PFSK-1 (cell line): ENCODE results near the gene ERGIC3.

Experiments used
- FOXP2 ChIP-seq: optimal IDR thresholded peaks from 2 replicates; pipeline ENCODE3; 2011; ENCODE audit warnings: borderline replicate concordance, control low read depth, inconsistent platforms; ENCODE audit not compliant: insufficient read depth; ENCODE audit errors: extremely low read length, extremely low read depth
- POLR2AphosphoS5 ChIP-seq: IDR thresholded peaks from 2 replicates; pipeline ENCODE4 v1.6.1; 2012; ENCODE audit warnings: low read depth, mild to moderate bottlenecking, control low read depth, low read length, moderate library complexity
- SIN3A ChIP-seq: IDR thresholded peaks from 2 replicates; pipeline ENCODE4 v1.6.1; 2012; ENCODE audit warnings: mild to moderate bottlenecking, low read length, moderate library complexity, borderline replicate concordance; ENCODE audit not compliant: insufficient read depth
- TAF1 ChIP-seq: IDR thresholded peaks from 2 replicates; pipeline ENCODE4 v1.6.1; 2012; ENCODE audit warnings: low read length, control low read depth, borderline replicate concordance; ENCODE audit not compliant: insufficient read depth
- TF ChIP-seq, protein P1 (sequence below), 2 experiments: IDR thresholded peaks; 2 replicates each; pipeline versions ENCODE4 v1.6.1 to v1.8.0; 2011 to 2012; ENCODE audit warnings: low read depth in 2 of 2, low read length in 2 of 2, control low read depth in 1 of 2, inconsistent platforms in 1 of 2, mild to moderate bottlenecking in 1 of 2, moderate library complexity in 1 of 2; ENCODE audit not compliant: insufficient read depth in 1 of 2

Gene ERGIC3

DNA sequence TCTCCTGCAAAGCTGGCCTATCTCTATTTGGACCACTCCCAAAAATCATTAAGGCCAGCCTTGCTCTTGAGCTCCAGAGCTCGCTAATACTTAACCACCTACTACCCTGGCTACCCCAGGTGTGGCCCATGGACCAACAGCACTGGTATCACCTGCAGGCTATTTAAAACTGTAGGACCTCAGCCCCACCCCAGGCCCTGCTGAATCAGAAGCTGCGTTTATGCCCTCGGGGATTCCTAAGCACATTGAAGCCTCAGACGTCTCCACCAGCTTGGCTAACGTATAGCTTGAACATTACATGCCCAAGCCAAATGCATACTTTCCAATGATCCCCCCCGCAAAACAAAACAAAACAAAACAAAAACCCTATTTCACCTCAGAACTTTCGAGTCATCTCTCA, 54.0 kb downstream of the ERGIC3 start:
- TF ChIP-seq SIN3A = no peak

- TF ChIP-seq, protein P1, sequence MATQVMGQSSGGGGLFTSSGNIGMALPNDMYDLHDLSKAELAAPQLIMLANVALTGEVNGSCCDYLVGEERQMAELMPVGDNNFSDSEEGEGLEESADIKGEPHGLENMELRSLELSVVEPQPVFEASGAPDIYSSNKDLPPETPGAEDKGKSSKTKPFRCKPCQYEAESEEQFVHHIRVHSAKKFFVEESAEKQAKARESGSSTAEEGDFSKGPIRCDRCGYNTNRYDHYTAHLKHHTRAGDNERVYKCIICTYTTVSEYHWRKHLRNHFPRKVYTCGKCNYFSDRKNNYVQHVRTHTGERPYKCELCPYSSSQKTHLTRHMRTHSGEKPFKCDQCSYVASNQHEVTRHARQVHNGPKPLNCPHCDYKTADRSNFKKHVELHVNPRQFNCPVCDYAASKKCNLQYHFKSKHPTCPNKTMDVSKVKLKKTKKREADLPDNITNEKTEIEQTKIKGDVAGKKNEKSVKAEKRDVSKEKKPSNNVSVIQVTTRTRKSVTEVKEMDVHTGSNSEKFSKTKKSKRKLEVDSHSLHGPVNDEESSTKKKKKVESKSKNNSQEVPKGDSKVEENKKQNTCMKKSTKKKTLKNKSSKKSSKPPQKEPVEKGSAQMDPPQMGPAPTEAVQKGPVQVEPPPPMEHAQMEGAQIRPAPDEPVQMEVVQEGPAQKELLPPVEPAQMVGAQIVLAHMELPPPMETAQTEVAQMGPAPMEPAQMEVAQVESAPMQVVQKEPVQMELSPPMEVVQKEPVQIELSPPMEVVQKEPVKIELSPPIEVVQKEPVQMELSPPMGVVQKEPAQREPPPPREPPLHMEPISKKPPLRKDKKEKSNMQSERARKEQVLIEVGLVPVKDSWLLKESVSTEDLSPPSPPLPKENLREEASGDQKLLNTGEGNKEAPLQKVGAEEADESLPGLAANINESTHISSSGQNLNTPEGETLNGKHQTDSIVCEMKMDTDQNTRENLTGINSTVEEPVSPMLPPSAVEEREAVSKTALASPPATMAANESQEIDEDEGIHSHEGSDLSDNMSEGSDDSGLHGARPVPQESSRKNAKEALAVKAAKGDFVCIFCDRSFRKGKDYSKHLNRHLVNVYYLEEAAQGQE (IDR thresholded peaks at IDR 0.05; ENCODE audit: insufficient read depth in 1 of 2, low read depth in 2 of 2, low read length in 2 of 2) = no peak
- no peak for TF ChIP-seq POLR2AphosphoS5
- no peak for TF ChIP-seq TAF1
- no peak for TF ChIP-seq SIN3A
- no peak for TF ChIP-seq FOXP2
Observed at GRCh38 chr20:35597186-35597585, 55.3 kb downstream of the ERGIC3 start.

GRCh38 chr20:35598476-35598875, 56.6 kb downstream of the ERGIC3 start:
- TF ChIP-seq, protein P1 (IDR thresholded peaks at IDR 0.05; ENCODE audit: insufficient read depth in 1 of 2, low read depth in 2 of 2, low read length in 2 of 2) = no peak
- TF ChIP-seq FOXP2 (no peak), SIN3A (no peak), POLR2AphosphoS5 (no peak), TAF1 (no peak)

DNA sequence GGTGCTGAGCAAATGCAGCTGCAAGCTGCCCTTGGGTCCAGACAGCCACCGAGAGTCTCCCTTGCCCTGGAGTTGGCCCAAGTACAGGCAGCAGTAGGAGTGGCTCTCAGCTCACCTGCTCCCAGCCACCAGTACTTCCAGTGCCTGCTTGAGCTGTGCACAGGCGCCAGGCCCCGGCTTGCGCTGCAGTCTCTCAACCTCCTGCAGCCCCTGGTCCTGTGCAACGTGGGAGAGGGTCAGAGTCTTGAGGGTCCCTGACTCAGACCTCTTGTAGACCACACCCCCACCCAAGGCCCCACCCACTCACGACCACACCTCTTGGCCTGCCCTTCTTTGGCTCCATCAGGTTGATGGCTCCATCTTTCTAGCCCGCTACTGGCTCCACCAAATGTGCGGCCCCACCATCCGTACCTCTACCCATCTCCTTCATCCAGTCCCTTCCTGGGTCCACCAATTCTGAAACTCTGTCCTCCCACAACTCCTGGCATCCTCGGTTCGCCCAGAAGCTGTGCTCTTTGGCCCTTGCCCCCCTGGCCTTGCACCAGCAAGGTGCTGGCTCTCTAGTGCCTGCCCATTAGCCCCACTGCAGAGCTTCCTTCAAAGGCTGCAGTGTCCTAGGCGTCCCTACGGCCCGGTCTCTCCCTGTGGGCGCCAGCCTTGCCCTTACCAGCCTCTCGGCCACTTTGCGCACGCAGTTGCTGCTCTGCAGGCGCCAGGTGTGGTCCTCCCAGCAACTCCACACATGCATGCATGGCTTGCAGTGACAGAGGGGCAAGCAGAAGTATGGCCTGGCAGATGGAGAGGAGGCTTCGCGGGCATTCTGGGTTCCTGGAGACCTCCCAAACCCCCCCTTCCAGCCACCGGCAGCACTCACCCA, 57.3 kb downstream of the ERGIC3 start:
- TF ChIP-seq, protein P1 (IDR thresholded peaks at IDR 0.05; ENCODE audit: insufficient read depth in 1 of 2, low read depth in 2 of 2, low read length in 2 of 2) = no peak
- TF ChIP-seq POLR2AphosphoS5 = no peak
- no peak for TF ChIP-seq SIN3A

GRCh38 chr20:35599776-35600120, 57.9 kb downstream of the ERGIC3 start:
- no peak for TF ChIP-seq SIN3A
- TF ChIP-seq POLR2AphosphoS5 = no peak
- TF ChIP-seq FOXP2 = no peak
- no peak for TF ChIP-seq TAF1
- TF ChIP-seq, protein P1 (IDR thresholded peaks at IDR 0.05; ENCODE audit: insufficient read depth in 1 of 2, low read depth in 2 of 2, low read length in 2 of 2) = no peak
